GM06990 (cell line): ENCODE results near the gene LTBP2.

Experiments used
- DNase-seq: peaks from one replicate; pipeline ENCODE4 v3.0.0-alpha.2; 2011; ENCODE audit not compliant: insufficient read length; ENCODE audit errors: extremely low read depth
- H3K27me3 ChIP-seq: replicated peaks from 2 replicates; pipeline ENCODE4 v1.6.0; 2011; ENCODE audit warnings: low read length; ENCODE audit not compliant: control insufficient read depth, insufficient read depth
- H3K36me3 ChIP-seq: 2 replicates; pipeline ENCODE4 v1.5.1; 2011; ENCODE audit warnings: low read length; ENCODE audit not compliant: control insufficient read depth, insufficient read depth
- H3K4me3 ChIP-seq: replicated peaks from 2 replicates; pipeline ENCODE4 v1.5.1; 2011; ENCODE audit warnings: low read depth, mild to moderate bottlenecking, control low read depth, low read length
- CTCF ChIP-seq: IDR thresholded peaks from 2 replicates; pipeline ENCODE4 v1.5.1; 2011; ENCODE audit warnings: low read length, control low read depth, mild to moderate bottlenecking, inconsistent platforms; ENCODE audit not compliant: insufficient read depth, poor library complexity, severe bottlenecking

Gene LTBP2

GRCh38 chr14:74637178-74637550, 25.1 kb upstream of the LTBP2 start:
- no peak for TF ChIP-seq CTCF
- peaks cover 3% of the 10 kb centered on the region for H3K27me3 ChIP-seq
- H3K36me3 ChIP-seq: no peaks in the 10 kb centered on the region
- no peak for DNase-seq
- no peak overlapping the region for H3K4me3 ChIP-seq

GRCh38 chr14:74636424-74637177, 24.6 kb upstream of the LTBP2 start:
- Histone ChIP-seq H3K27me3 (peaks cover 3% of the 10 kb centered on the region), H3K36me3 (no peaks in the 10 kb centered on the region), H3K4me3 (no peak overlapping the region)
- no peak for DNase-seq
- TF ChIP-seq CTCF: no peak

- Histone ChIP-seq H3K4me3 (no peak overlapping the region), H3K27me3 (peaks cover 3% of the 10 kb centered on the region), H3K36me3 (no peaks in the 10 kb centered on the region)
- no peak for TF ChIP-seq CTCF
- no peak for DNase-seq
These were observed 23.8 kb upstream of the LTBP2 start for GRCh38 chr14:74635847-74636246.

- no peak for TF ChIP-seq CTCF
- Histone ChIP-seq H3K4me3 (no peak overlapping the region), H3K36me3 (no peaks in the 10 kb centered on the region), H3K27me3 (peaks cover 3% of the 10 kb centered on the region)
- DNase-seq: no peak
These were observed 22.9 kb upstream of the LTBP2 start for GRCh38 chr14:74634964-74635363.

GRCh38 chr14:74634481-74634880, 22.4 kb upstream of the LTBP2 start:
- DNase-seq: no peak
- no peaks in the 10 kb centered on the region for H3K36me3 ChIP-seq
- peaks cover 3% of the 10 kb centered on the region for H3K27me3 ChIP-seq
- TF ChIP-seq CTCF: no peak
- no peak overlapping the region for H3K4me3 ChIP-seq
